GM18508 (cell line): Measurements from ENCODE around the gene OGDH.
"Not testable (repeated sequence)": the region's sequence is repeated elsewhere in the genome, so short reads cannot be mapped to it uniquely, and the experiment has no call there.

Source experiments
- ATAC-seq: cut with Tn5 transposase; IDR thresholded peaks from one replicate; pipeline ENCODE4 v1.9.1; 2021; ENCODE audit warnings: moderate number of reproducible peaks; ENCODE audit not compliant: insufficient read depth, unreplicated experiment

Gene OGDH

DNA sequence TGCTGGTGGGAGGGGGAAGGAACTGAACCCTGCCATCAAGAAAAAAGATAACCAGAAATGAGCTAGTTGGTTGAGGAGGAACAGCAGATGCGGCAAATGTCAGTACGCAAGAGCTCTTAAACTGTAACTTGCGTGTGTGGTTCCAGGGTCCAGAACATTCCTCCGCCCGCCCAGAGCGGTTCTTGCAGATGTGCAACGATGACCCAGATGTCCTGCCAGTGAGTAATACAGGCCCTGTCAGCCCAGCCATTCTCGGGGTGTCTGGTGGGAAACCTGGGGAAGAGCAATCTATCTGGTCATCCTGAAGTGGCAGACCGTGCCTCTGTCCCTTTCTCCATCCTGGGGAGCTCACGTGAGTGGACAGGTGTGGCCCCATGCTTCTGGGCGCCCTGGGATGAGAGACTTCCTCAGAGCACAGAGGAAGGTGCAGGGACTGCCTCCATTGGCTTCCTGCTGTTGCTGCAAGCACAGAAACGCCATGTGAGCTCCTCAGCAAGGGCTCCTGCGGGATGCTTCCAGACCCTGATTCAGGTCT, 91.7 kb downstream of the OGDH start:
- ATAC-seq = no peak

DNA sequence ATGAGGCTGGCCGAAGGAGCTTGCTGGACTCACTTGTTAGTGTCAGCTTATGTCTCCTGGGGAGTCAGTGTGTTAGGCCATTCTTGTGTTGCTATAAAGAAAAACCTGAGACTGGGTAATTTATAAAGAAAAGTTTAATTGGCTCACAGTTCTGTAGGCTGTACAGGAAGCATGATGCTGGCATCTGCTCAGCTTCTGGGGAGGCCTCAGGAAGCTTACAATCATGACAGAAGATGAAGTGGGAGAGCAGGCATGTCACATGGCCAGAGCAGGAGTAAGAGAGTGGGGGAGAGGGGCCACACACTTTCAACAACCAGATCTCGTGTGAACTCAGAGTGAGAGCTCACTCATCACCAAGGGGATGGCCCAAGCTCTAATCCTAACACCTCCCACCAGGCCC, 93.2 kb downstream of the OGDH start:
- ATAC-seq = not testable (repeated sequence)

DNA sequence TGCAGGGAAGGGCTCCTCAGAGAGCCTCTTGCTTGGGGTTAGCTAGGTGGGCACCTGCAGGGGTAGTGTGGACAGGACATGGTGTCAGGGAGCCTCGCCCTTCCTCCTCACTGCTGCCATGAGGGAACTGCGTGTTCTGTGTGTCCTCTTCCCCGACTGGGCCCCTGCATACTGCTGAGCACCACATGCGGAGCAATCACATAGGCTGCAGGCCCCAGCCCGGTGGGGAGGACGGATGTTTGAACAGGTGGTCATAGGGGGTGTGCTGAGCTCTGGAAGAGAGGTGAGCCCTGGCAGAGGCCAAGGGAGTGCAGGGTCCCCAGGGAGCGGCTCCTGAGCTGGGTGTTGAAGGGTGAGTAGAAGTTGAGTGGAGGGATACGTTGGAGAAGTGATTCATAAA, 93.9 kb downstream of the OGDH start:
- ATAC-seq = no peak

DNA sequence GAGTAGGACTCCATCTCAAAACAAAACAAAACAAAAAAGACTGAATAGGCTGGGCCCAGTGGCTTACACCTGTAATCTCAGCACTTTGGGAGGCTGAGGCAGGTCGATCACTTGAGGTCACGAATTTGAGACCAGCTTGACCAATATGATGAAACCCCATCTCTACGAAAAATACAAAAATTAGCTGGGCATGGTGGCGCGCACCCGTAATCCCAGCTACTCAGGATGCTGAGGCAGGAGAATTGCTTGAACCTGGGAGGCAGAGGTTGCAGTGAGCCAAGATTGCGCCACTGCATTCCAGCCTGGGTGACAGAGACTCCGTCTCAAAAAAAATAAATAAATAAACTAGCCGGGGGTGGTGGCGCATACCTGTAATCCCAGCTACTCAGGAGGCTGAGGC, 97.0 kb downstream of the OGDH start:
- ATAC-seq = not testable (repeated sequence)

DNA sequence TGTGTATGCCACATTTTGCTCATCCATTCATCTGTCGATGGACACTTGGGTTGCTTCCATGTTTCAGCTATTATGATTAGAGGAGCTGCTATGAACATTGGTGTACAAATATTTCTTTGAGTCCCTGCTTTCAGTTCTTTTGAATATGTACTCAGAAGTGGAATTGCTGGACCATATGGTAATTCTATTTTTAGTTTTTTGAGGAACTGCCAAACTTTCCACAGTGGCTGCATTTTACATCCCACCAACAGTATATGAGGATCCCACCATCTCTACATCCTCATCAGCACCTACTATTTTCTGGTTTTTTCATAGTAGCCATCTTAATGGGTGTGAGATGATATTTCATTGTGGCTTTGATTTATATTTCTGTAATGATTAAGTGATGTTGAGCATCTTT, 97.5 kb downstream of the OGDH start:
- no peak for ATAC-seq

DNA sequence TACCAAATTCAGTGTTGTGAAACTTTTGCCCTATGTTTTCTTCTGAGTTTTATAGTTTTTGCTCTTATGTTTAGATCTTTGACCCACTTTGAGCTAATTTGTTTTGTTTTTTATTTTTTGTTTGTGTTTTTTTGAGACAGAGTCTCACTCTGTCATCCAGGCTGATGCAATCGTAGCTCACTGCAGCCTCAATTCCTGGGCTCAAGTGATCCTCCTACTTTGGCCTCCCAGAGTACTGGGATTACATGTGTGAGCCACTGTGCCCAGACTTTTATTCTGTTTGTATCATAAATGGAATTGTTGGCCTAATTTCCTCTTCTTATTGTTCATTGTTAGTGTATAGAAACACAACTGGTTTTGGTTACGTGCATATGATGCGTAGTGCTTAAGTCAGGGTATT, 99.0 kb downstream of the OGDH start:
- no peak for ATAC-seq

DNA sequence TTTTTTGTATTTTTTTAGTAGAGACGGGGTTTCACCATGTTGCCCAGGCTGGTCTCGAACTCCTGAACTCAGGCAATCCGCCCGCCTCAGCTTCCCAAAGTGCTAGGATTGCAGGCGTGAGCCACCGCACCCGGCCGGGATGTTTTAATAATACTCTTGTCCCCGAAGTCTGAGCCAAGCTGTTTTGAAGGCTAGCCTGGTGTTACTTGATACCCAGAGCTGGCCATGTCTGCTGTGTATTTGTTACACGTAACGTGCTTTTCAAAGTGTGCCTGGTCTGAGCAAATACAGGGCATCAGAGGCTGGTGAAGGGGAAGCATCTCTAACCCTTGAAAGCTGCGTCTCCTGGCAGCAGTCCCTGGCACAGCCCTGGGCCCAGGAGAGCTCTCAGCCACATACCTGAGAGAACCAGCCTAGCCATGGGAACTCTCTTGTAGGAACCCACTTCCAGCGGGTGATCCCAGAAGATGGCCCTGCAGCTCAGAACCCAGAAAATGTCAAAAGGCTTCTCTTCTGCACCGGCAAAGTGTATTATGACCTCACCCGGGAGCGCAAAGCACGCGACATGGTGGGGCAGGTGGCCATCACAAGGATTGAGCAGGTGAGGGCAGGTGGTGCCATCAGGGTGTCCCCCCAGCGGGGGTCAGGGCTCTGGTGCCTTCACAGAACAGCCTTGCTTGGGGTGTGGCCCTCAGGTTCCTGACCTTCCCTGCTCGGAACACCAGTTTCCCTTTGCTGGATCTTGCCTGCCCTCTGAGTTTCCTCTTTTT, 100.5 kb downstream of the OGDH start:
- ATAC-seq = no peak

DNA sequence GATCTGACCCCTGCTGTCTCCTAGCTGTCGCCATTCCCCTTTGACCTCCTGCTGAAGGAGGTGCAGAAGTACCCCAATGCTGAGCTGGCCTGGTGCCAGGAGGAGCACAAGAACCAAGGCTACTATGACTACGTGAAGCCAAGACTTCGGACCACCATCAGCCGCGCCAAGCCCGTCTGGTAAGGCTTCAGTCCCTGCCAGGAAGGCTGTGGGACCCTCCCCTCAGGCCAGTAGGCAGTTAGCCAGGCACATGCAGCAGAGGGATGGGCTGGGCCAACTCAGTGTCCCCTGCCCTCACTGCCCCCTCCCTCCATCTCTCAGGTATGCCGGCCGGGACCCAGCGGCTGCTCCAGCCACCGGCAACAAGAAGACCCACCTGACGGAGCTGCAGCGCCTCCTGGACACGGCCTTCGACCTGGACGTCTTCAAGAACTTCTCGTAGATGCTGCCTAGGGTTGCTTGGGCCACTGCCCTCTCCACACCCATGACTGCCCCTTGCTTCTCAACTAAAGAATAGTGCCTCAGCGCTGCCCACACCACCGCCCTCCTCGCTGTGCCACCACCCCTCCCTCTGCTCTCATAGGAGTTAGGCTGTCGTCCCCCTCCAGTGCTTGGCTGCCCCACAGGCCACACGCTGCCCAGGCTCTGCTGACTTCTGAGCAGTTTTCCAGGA, 101.3 kb downstream of the OGDH start:
- no peak for ATAC-seq

DNA sequence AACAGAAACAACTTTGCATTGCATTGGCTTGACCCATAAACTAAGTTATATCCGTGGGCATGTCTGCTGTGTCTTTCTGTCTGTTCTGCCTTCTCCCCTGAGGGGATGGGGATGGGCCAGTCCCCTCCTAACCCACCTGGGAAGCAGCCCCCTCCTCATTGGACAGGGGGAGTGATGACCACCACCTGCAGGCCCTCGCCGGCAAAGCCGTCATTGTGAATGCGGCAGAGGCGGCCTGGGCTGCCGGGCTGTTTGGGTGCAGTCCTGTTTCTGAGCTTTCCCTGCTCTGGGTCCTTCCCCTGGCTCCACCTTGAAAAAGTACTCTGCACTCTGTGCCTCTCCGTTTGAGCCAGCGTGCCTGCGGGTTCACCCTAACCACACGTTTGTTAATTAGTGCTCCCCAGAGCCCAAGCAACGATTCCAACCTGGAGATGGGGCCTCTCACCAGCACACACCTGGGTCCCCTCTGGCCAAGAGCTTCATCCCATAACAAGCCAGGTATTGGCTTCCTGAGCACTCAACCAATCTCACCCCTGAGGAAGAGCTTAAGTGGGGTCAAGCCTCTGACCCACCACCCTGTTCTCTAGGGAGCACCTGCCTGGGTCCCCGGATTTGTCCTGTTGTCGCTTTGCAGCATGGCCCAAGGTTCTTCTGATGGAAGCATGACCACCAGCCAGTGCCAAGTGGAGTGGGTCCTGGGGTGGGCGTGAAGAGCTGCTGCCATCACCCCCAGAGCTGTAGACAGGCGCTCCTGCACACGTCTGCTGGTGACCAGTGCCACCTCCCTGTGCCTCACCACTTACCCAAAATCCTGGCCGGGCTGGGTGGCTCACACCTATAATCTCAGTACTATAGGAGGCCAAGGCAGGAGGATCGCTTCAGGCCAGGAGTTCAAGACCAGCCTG, 102.8 kb downstream of the OGDH start:
- ATAC-seq = no peak

DNA sequence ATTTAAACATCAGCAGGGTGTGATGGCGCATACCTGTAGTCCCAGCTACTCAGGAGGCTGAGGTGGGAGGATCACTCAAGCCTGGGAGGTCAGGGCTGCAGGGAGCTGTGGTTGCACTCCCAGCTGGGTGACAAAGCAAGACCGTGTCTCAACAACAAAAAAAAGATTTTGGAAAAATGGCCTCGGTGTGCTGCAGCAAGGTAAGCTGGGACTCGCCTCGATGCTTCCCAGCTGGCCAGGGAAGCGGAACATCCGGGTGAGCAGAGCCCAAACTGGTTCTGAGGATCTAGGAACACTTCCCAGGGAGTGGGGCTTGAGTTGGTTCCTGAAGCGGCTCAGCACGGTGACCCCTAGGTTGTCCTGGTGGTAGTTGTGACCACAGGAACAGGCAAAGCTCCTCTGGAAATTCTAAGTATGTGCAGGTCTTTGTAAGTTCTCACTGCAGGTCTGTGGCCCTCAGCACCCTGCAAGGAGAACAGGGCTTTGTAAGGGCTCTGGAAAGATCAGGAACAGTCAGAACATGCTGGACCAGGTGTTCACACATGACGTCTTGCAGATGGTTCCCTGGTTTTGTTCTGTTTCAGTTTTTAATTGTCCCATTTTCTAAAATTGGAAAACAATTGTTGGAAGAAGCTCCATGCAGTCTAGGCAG, 103.6 kb downstream of the OGDH start:
- no peak for ATAC-seq

DNA sequence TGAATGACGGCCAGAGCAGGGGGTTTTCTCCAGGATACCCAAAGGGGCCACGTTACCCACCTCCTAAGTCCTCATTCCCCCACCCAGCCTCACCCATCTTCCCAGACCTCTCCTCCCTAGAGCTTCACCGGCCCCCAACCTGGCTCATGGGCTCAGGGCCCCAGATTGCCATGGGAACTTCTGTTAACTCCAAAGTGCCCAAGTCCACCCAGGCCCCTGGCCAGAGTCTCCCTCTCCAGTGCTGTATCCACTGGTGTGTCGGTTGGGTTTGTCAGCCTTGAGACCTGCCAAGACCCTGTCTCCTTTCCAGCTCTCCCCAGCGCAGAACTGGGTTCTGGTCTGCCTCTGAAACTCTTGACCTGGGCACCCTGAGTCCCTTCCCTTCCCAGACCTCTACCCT, 105.1 kb downstream of the OGDH start:
- no peak for ATAC-seq

DNA sequence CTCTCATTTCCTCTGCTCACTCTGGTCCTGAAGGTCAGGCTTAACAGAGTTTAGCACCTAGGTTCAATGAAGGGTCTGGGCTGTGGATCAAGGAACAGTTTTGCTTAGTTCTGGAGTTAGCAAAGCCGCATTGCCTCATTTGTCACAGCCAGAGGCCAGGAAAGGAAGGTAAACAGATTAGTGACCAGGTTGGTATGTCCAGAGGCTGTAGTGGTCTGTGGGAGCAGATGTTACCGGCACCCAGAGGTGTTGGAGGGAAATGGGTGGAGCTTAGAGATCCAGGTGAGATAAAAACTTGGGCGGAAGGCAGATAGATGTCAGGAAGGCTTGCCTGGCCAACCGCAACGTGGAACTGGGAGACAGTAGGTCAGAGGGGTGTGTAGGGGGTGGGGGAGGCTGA, 105.6 kb downstream of the OGDH start:
- no peak for ATAC-seq

DNA sequence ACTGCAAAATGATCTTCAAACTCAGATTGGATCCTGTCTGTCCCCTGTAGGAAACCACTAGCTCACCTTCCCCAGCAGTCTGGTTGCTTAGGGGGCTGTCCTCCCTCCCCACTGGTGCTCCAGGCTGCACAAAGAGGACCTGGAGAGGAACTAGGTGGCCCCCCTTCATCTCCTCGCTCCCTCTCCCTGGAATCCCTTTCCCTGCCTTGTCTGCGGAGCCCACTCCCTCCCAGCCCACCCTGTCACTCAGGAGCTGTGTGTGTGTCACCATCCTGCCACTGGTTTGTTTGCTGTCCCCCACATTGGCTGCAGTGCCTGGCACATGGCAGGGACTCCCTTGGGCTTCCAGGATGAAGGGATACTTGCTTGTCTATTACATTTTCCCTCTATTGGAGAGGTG, 106.7 kb downstream of the OGDH start:
- ATAC-seq = no peak

DNA sequence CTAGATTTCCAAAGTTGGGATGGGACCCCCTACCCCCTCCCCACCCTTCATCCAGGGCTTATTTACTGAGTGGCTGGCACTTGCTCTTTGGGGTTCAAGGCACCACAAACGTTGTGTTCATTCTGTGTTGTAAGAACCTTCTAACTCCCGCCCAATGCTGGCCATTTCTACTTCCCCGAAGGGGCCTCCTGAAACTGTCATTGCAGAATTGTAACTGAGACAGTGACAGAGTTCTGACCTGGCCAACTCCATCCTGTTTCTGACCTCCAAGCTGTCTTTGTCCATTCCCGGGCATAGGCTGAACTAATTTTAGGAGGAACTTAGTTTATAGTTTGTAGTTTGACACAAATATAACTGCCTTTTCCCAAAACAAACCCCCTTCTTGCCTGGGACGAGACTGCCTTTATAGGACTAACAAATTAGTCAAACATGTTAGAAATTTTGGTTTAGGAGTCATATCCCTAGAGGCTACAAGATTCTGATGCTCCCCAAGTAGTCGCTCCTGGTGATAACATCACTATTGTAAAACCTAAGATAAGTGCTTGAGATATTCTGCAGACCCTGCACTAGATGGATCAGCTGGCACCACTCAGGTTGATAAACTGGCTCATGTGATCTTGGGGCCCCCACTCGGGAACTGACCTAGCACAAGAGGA, 107.4 kb downstream of the OGDH start:
- no peak for ATAC-seq

DNA sequence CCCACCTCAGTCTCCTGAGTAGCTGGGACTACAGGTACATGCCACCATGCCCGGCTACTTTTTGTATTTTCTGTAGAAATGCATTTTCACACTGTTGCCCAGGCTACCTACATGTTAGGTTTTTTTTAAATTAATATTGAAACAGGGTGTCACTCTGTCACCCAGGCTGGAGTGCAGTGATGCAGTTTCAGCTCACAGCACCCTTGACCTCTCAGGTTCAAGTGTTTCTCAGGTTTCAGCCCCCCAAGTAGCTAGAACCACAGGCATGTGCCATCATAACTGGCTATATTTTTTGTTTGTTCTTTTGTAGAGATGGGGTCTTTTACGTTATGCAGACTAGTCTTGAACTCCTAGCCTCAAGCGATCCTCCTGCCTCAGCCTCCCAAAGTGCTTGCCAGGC, 109.8 kb downstream of the OGDH start:
- ATAC-seq = no peak

DNA sequence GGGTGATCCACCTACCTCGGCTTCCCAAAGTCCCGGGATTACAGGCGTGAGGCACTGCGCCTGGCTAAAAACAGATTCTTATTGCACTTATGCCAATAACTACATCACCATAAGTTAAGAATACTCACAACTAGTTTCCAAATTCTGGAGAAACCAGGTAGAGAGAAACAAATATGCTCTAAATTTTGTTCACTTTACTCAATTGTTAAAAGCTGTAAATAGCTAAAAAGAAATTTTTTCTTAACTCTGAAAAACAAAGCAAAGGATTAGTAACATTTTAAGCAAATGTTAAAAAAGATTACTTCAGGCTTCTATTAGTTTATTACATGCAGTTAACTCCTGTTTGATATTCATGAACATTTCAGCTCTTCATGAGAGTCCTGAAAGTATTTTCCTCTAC, 113.9 kb downstream of the OGDH start:
- no peak for ATAC-seq

DNA sequence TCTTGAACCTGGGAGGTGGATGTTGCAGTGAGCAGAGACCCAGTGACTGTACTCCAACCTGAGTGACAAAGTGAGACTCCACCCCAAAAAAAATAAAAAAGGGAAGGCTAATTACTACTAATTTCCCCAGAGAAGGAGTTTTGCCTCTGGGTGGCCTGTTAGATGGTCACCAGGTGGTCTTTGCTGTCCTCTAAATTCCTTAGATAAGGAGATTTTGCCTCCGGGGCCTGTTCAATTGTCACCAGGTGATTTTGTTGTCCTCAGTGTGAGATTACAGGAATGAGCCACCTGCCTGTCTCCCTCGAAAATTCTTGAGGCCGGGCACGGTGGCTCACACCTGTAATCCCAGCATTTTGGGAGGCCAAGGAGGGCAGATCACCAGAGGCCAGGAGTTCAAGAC, 117.8 kb downstream of the OGDH start:
- ATAC-seq = no peak

DNA sequence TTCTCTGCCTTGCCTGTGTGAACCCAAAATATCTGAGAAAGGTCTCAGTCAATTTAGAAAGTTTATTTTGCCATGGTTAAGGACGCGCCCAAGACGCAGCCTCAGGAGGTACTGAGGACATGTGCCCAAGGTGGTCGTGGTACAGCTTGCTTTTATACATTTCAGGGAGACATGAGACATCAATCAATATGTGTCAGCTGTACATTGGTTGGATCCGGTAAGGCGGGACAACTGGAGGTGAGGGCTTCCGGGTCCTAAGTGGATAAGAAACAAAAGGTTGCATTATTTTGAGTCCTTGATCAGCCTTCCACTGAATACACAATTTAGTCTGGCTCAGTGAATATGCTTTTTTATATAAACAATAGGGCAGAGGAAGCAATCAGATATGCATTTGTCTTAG, 119.8 kb downstream of the OGDH start:
- not testable (repeated sequence) for ATAC-seq

DNA sequence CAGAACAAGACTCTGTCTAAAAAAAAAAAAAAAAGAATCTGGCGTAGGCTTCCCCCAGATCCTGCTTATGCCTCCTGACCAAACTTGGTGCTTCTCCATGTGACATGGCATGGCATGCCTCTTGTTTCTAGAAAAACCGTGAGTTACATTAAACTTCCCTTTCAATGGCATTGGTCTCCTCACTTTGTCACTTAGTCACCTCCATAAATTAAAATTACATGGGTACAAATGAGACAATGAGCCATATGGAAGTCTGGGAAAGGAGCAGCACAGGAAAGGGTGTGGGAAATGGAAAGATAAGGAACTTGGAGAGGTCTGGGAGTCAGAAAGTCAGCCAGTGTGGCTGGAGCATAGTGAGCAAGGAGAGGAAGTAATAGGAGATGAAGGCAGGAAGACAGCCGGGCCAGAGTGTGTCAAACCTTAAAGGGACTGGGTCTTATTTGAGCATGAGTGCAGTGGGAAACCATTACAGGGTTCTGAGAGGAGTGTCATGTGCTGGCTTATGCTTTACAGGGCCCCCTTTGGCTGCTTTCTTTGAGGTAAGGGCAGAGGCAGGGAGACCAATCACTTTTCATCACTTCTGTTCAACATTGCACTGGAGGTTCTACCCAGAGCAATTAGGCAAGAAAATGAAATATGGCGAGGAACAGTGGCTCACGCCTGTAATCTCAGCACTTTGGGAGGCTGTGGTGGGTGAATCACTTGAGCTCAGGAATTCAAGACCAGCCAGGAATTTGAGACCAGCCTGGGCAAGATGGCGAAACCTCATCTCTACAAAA, 120.9 kb downstream of the OGDH start:
- no peak for ATAC-seq
